Erythroblast (primary cell): Measurements from ENCODE around the gene FSIP1.

Source experiments
- GATA1 ChIP-seq: IDR thresholded peaks from 2 replicates; pipeline ENCODE4 v1.6.1; 2011; ENCODE audit warnings: low read depth, mild to moderate bottlenecking, control low read depth, low read length, moderate library complexity
- POLR2A ChIP-seq: IDR thresholded peaks from 2 replicates; pipeline ENCODE4 v1.6.1; 2011; ENCODE audit warnings: mild to moderate bottlenecking, low read length

- no peak for TF ChIP-seq GATA1
- no peak for TF ChIP-seq POLR2A
Measured at GRCh38 chr15:39624806-39625205, 157.8 kb downstream of the FSIP1 start.
